Measurements from ENCODE around the gene CHMP6.

GRCh38 chr17:80990921-80991644 lies 558 bp upstream of the CHMP6 start:
- TF ChIP-seq CTCF (conservative IDR thresholded peaks at IDR 0.05; ENCODE audit: low read length) (no peak; the same call in 1 of the 2 replicates), EZH2phosphoT487 (IDR thresholded peaks at IDR 0.05; ENCODE audit: borderline replicate concordance) (no peak)
